ENCODE measurements around the gene PRPF6. TPM values are rescaled to one million over a fixed set of nuclear protein-coding genes. Genes with fewer than 3 reads are reported as not detected.

Gene PRPF6
- total and polyA plus RNA-seq, 8 donors = 27.2 to 49.2 (median 35.7) TPM

DNA sequence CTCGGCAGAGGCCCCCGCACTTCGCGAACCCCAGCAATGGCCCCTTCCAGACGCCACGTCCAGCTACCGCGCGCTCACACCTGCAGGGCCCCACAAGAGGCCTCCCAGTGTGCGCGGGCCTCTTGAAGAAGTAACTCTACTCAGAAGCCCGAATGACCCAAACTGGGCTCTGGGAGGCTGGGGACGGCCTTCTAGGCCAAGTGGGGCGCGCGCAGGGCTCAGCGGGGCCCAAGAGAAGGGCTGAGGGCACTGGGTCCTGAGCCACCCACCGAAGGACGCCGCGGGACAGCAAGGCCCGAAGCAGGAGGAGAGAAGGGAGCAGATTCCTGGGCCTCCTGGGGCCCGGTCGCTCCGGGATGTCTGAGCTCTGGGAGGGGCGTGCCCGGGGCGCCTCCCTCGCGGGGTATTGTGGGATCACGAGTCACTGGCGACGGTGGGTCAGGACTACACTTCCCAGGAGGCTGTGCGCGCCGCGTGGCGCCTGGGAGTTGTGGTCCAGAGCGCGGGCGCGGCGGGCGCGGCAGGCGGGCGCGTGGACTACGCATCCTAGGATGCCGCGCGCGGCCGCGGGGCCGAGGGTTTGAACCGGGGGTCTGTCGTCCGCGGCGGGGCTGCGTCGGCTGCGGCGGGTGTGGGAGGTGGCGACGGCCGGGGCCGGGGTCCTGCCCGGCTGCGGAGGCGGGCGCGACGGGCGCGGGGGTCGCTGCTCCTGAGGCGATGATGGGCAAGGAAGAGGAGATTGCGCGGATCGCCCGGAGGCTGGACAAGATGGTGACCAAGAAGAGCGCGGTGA lies 81.9 kb downstream of the PRPF6 start, which contains the start of gene TCEA2:
Gene TCEA2, plus strand, starts transcription at position 603 of the 793 bp plus-strand sequence. Its CDS starts 115 bp downstream, at position 718.
- FAIRE-seq (no peak), DNase-seq (peak; percentile 95 to 99 (median 96)), ATAC-seq (peak; percentile 92 to 98 (median 98))
- Histone ChIP-seq H3K4me3 (peak within 1 kb of the TSS; percentile 79 to 92 (median 87)), H3K27me3 (no peaks in the 10 kb centered on the region), H3K9me3 (no peaks in the 10 kb centered on the region), H3K36me3 (no peaks in the 10 kb centered on the region), H3K4me1 (peaks cover 0 to 5% (median 4%) of the 10 kb centered on the region in 3 donors), H3K27ac (peak within 1 kb of the TSS; percentile 51 to 83 (median 70))
- TF ChIP-seq, protein P1, sequence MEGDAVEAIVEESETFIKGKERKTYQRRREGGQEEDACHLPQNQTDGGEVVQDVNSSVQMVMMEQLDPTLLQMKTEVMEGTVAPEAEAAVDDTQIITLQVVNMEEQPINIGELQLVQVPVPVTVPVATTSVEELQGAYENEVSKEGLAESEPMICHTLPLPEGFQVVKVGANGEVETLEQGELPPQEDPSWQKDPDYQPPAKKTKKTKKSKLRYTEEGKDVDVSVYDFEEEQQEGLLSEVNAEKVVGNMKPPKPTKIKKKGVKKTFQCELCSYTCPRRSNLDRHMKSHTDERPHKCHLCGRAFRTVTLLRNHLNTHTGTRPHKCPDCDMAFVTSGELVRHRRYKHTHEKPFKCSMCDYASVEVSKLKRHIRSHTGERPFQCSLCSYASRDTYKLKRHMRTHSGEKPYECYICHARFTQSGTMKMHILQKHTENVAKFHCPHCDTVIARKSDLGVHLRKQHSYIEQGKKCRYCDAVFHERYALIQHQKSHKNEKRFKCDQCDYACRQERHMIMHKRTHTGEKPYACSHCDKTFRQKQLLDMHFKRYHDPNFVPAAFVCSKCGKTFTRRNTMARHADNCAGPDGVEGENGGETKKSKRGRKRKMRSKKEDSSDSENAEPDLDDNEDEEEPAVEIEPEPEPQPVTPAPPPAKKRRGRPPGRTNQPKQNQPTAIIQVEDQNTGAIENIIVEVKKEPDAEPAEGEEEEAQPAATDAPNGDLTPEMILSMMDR (IDR thresholded peaks at IDR 0.05) = no peak
- intact Hi-C loops (cut with DNase I) = no loop called here
- WGBS, 2 donors = 5 to 7% methylated on average over 51 to 85 of the region's 85 CpGs

DNA sequence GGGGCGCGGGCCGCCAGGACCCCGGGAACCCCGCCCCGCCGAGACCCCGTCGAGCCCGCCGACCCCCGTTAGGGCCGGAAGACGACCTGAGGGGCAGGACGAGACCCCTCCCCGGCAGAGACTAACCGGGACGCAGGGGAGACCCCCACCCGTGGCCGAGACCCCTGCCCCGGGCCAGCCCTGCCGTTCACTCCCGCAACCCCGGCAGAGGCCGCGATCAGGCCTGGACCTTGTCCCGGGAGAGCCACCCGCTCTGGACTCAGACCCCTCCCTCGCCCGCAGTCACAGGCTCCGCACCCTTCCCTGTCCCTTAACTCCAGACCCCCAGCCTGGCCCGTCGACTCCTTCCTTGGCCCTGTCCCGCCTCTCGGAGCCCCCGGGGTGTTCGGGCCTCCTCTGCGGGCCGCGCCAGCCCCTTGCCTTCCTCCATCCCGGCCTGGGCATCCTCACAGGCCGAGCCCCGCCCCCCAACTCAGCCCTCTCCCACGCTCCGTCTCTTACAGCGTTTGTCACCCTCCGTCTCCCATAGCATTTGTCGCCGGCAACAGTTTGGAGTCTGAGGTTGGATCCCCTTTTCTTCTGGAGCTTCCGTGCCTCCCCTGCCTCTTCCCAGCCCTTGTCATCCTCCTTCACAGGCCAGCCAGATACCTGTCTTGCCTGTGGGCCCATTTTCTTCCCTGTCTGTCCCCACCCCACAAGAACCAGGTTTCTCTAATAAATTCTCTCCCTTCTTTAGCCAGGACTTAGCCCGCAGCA lies 82.6 kb downstream of the PRPF6 start:
- DNase-seq (peak in 2 of 6 donors; percentile 49 to 64), ATAC-seq (peak; percentile 3 to 23 (median 8)), FAIRE-seq (no peak)
- intact Hi-C loops (cut with DNase I) = no loop called here
- Histone ChIP-seq H3K4me3 (peak overlapping the region; percentile 79 to 92 (median 87)), H3K27ac (peak overlapping the region in 1 of 4 donors; percentile 39), H3K4me1 (peaks cover 0 to 5% (median 4%) of the 10 kb centered on the region in 3 donors), H3K36me3 (no peaks in the 10 kb centered on the region), H3K9me3 (no peaks in the 10 kb centered on the region), H3K27me3 (no peaks in the 10 kb centered on the region)
- TF ChIP-seq, protein P1 (IDR thresholded peaks at IDR 0.05) = no peak
- WGBS, 2 donors = 3% methylated on average over 32 to 51 of the region's 51 CpGs

DNA sequence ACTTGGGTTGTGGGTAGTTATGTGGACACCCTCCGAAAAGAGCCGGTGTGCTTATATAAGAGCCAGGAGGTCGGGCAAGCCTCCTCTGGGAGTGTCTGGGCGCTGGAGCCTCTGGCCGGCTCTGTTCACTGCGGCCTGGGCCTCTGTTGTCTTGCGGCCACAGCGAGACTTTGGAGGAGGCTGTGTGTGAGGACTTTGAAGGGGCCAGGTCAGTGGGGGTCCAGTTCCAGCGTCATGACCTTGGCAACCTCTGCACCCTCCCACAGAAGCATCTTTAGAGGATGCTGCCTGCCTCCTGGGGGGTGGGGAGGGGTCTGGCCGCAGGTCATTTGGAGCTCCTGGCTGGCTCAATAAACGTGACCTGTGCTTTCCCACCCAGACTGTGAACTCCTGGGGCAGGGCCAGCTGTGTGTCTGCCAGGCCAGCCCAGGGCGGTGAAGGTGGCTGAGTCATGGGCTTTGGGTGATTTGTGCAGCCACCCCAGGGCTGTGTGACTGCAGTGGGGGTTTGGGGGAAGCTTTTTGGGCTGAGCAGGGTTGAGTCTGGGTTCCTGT lies 83.3 kb downstream of the PRPF6 start:
- FAIRE-seq = no peak
- WGBS, 2 donors = 38 to 52% methylated on average over 12 of the region's 12 CpGs

DNA sequence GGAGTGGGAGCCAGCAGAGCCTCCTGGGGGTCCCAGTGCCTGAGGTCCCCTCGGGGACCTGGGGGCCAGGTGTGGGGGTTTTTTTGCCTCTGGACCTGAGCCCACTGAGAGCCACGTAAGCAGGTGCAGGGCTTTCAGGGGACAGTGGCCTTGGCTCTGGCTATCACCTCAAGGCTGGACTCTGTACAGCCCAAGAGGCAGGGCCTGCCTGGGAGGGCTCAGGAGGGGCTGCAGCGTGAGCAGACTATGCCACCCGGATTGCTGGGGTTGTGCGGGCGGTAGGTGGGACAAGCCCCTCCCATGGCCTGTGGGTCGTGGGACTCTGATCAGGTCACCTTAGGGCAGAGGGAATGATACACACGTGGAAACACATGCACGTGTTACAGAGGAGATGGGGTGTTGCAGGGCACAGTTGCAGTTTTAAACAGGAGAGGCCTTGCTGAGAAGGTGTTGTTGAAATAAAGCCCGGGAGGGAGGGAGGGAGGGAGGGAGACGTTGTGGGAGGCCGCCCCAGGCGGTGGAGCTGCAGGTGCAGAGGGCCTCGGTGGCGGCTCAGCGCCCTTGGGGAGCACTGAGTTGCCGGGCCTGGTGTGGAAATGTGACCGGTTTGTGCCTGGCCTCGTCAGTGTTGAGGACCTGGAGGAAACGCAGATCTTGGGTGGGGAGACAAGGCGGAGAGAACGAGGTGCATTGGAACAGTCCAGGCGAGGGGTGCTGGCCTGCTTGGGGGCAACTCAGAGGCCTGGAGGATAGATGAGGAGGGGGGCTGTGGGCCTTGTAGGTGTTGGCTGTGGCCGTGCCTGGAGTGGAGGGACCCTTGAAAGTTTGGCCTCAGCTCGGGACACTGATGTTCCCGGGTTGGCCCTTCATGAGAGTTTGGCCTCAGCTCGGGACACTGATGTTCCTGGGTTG lies 84.4 kb downstream of the PRPF6 start:
- Histone ChIP-seq H3K27me3 (no peaks in the 10 kb centered on the region), H3K4me1 (peaks cover 0 to 5% (median 4%) of the 10 kb centered on the region in 3 donors), H3K36me3 (no peaks in the 10 kb centered on the region), H3K9me3 (no peaks in the 10 kb centered on the region), H3K27ac (no peak overlapping the region), H3K4me3 (no peak overlapping the region)
- intact Hi-C loops (cut with DNase I) = no loop called here
- DNase-seq (no peak), FAIRE-seq (no peak), ATAC-seq (no peak)
- WGBS, 2 donors = 55 to 61% methylated on average over 25 to 27 of the region's 27 CpGs
- TF ChIP-seq, protein P1 (IDR thresholded peaks at IDR 0.05) = no peak

More for the DNA sequence above, 83.3 kb downstream of the PRPF6 start:
- intact Hi-C loops (cut with DNase I) = no loop called here
- Histone ChIP-seq H3K27ac (no peak overlapping the region), H3K4me3 (peak overlapping the region in 2 of 4 donors; percentile 79 to 92), H3K27me3 (no peaks in the 10 kb centered on the region), H3K9me3 (no peaks in the 10 kb centered on the region), H3K4me1 (peaks cover 0 to 5% (median 4%) of the 10 kb centered on the region in 3 donors), H3K36me3 (no peaks in the 10 kb centered on the region)
- peak in 1 of 6 donors; percentile 73 for DNase-seq
- peak in 1 of 4 donors; percentile 7 for ATAC-seq
- TF ChIP-seq, protein P1 (IDR thresholded peaks at IDR 0.05) = no peak
